ENCODE results near the gene SST. TPM values are rescaled to one million over a fixed set of nuclear protein-coding genes. Genes with fewer than 3 reads are reported as not detected.

The SST gene
- total RNA-seq, 1 donor from 2014 or later: not detected

DNA sequence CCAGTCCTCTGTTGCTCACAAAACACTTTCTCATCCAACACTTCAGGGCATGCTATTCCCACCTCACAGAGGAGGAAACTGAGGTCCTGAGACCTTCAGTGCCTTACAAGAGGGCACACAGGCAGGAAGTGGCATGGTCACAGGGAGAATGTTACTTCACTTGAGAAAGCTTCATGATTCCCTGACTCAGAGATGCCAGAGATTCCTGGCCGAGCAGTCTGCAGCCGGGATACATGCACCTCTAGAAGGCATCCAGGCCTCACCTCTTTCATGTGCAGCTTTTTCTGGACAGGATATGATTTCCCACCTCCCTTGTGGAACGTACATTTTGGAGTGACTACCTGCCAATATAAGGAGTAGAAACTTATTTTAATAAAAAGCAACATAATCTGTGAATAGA is 2.8 kb upstream of the SST start:
- no peaks in the 10 kb centered on the region for H3K36me3 ChIP-seq
- peaks cover 8% of the 10 kb centered on the region for H3K4me1 Mint-ChIP-seq
- TF ChIP-seq EZH2 (IDR thresholded peaks at IDR 0.05) (no peak), CTCF (IDR thresholded peaks at IDR 0.05) (no peak), EZH2phosphoT487 (IDR thresholded peaks at IDR 0.05) (no peak)
- no peaks in the 10 kb centered on the region for H3K79me2 ChIP-seq (ENCODE audit: low read depth)
- peaks cover 2% of the 10 kb centered on the region for H3K4me1 ChIP-seq
- H3K4me2 ChIP-seq: no peak overlapping the region
- no peak overlapping the region for H3K27ac ChIP-seq
- H3K4me3 ChIP-seq: no peak overlapping the region
- peaks cover 31% of the 10 kb centered on the region for H3K27me3 Mint-ChIP-seq (ENCODE audit: insufficient read depth, low read depth)
- H3F3A ChIP-seq (ENCODE audit: low read depth): peaks cover 6% of the 10 kb centered on the region
- H4K20me1 ChIP-seq (ENCODE audit: low read depth): peaks cover 4% of the 10 kb centered on the region
- H3K9ac ChIP-seq: no peak overlapping the region
- H2AFZ ChIP-seq (replicated peaks): no peak overlapping the region
- no peak for DNase-seq (ENCODE audit: low spot score)
- H3K4me3 Mint-ChIP-seq: no peak overlapping the region
- H3K27ac Mint-ChIP-seq: no peak overlapping the region
- H3K36me3 Mint-ChIP-seq: no peaks in the 10 kb centered on the region
- H3K9me3 Mint-ChIP-seq: no peaks in the 10 kb centered on the region
- H3K27me3 ChIP-seq: peaks cover 41% of the 10 kb centered on the region
- H3K9me3 ChIP-seq (ENCODE audit: low read depth): no peaks in the 10 kb centered on the region

- Histone ChIP-seq H4K20me1 (ENCODE audit: low read depth) (peaks cover 4% of the 10 kb centered on the region), H3K27ac (no peak overlapping the region), H3K4me3 (no peak overlapping the region), H3K36me3 (no peaks in the 10 kb centered on the region), H3K27me3 (peaks cover 43% of the 10 kb centered on the region), H3K4me2 (no peak overlapping the region), H2AFZ (replicated peaks) (no peak overlapping the region), H3K4me1 (peaks cover 2% of the 10 kb centered on the region), H3K9me3 (ENCODE audit: low read depth) (no peaks in the 10 kb centered on the region), H3K9ac (no peak overlapping the region), H3K79me2 (ENCODE audit: low read depth) (no peaks in the 10 kb centered on the region), H3F3A (ENCODE audit: low read depth) (peaks cover 6% of the 10 kb centered on the region)
- no peak for DNase-seq (ENCODE audit: low spot score)
- Mint-ChIP-seq H3K4me3 (no peak overlapping the region), H3K27ac (no peak overlapping the region), H3K9me3 (no peaks in the 10 kb centered on the region), H3K4me1 (peaks cover 8% of the 10 kb centered on the region), H3K27me3 (ENCODE audit: insufficient read depth, low read depth) (peaks cover 24% of the 10 kb centered on the region), H3K36me3 (no peaks in the 10 kb centered on the region)
- no peak for TF ChIP-seq EZH2 (IDR thresholded peaks at IDR 0.05)
- TF ChIP-seq EZH2phosphoT487 (IDR thresholded peaks at IDR 0.05): no peak
- no peak for TF ChIP-seq CTCF (IDR thresholded peaks at IDR 0.05)
Observed at GRCh38 chr3:187667526-187667925, 2.7 kb downstream of the SST start.

- Mint-ChIP-seq H3K27ac (no peak overlapping the region), H3K27me3 (ENCODE audit: insufficient read depth, low read depth) (peaks cover 16% of the 10 kb centered on the region)
Observed at GRCh38 chr3:187665764-187666402, 4.3 kb downstream of the SST start.

More at GRCh38 chr3:187665764-187666402, 4.3 kb downstream of the SST start:
- Histone ChIP-seq H3K4me1 (peaks cover 2% of the 10 kb centered on the region), H3F3A (ENCODE audit: low read depth) (peaks cover 6% of the 10 kb centered on the region), H3K27me3 (peaks cover 27% of the 10 kb centered on the region), H4K20me1 (ENCODE audit: low read depth) (peaks cover 4% of the 10 kb centered on the region), H3K9ac (no peak overlapping the region), H3K9me3 (ENCODE audit: low read depth) (no peaks in the 10 kb centered on the region), H3K4me3 (no peak overlapping the region), H3K4me2 (no peak overlapping the region), H3K79me2 (ENCODE audit: low read depth) (no peaks in the 10 kb centered on the region), H3K27ac (no peak overlapping the region), H3K36me3 (no peaks in the 10 kb centered on the region), H2AFZ (replicated peaks) (no peak overlapping the region)
- Mint-ChIP-seq H3K4me3 (no peak overlapping the region), H3K9me3 (no peaks in the 10 kb centered on the region), H3K36me3 (no peaks in the 10 kb centered on the region), H3K4me1 (peaks cover 8% of the 10 kb centered on the region)
- no peak for DNase-seq (ENCODE audit: low spot score)
- no peak for TF ChIP-seq CTCF (IDR thresholded peaks at IDR 0.05)
- no peak for TF ChIP-seq EZH2phosphoT487 (IDR thresholded peaks at IDR 0.05)
- TF ChIP-seq EZH2 (IDR thresholded peaks at IDR 0.05): no peak

Data from neural progenitor cell (in vitro differentiated cells).